ENCODE results near the gene SH3RF3.

DNA sequence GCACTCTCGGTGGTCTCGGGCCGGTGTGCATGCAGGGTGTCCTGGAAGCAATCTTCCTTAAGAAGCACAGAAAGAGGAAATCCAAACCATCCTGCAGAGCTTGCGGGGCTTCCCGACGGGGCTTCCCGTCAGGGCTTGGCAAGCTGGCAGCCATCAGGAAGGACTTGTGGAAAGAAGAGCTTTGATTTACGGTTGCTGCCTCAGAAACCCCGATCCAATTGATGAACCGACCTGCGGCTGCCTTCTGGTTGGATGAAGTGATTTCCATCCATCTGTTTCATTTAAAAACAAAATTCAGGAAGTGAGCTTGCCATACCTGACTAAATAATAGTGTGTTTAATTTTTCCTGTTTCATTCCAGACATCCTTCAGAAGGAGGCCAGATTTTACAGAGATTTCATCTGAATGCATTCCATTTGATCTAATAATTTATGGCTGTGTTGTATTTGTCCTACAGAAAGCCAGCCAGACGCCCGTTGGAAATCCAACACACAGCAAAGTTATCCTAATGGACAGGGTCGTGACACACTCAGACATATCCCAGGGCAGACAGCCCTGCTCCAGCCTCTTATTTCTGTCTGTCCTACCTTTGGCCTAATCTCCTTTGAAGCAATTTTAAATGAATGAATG lies 343.4 kb downstream of the SH3RF3 start:
- TF ChIP-seq CTCF (conservative IDR thresholded peaks at IDR 0.05 in 1 of 2, IDR thresholded peaks at IDR 0.05 in 1 of 2; ENCODE audit: low read depth in 1 of 2, low read length in 2 of 2) (no peak), EZH2 (IDR thresholded peaks at IDR 0.05; ENCODE audit: low read length, missing control alignments) (no peak)

All from fibroblast of lung (primary cell).